Panc1 (cell line): ENCODE results near the gene MAP3K6. TPM values are rescaled to one million over a fixed set of nuclear protein-coding genes. Genes with fewer than 3 reads are reported as not detected.

Source experiments
- ATAC-seq: fragments of 200-7000 bp; cut with Tn5 transposase; 2 replicates; pipeline ENCODE4 v1.9.1; 2020; ENCODE audit warnings: mild to moderate bottlenecking, moderate library complexity
- BruUV-seq: library from RNA; stranded (reverse); fragments of 400-500 nt; replicated peaks from 2 replicates; lab custom pipeline; 2021; lab: Mats Ljungman, UMichigan
- CTCF ChIA-PET: fragments of 300-600 bp; sonication (Branson Sonifier 250); formaldehyde crosslinking; loops from one replicate; lab custom pipeline; 2022; ENCODE audit warnings: antibody characterized with exemption; lab: Charles Lee
- POLR2A ChIA-PET: fragments of 300-600 bp; sonication (Branson Sonifier 250); formaldehyde crosslinking; loops from one replicate; lab custom pipeline; 2022; ENCODE audit warnings: antibody characterized with exemption; lab: Charles Lee
- DNase-seq: peaks from one replicate; pipeline ENCODE4 v3.0.0-alpha.2; 2010; ENCODE audit warnings: low read depth, low spot score
- H3K27ac ChIP-seq: 2 replicates; pipeline ENCODE4 v1.5.1; 2011; ENCODE audit warnings: mild to moderate bottlenecking, low read length, inconsistent platforms
- H3K27me3 ChIP-seq: fragments of 200-500 bp; sonication (Bioruptor generic); 2 replicates; pipeline ENCODE4 v1.6.0; 2014; ENCODE audit warnings: low read length, inconsistent platforms; ENCODE audit not compliant: control insufficient read depth, insufficient read depth
- H3K36me3 ChIP-seq: fragments of 200-500 bp; sonication (Bioruptor generic); 2 replicates; pipeline ENCODE4 v1.5.1; 2014; ENCODE audit warnings: inconsistent platforms, mild to moderate bottlenecking, low read length, moderate library complexity; ENCODE audit not compliant: control insufficient read depth, insufficient read depth
- H3K4me1 ChIP-seq: 2 replicates; pipeline ENCODE4 v1.5.1; 2011; ENCODE audit warnings: inconsistent platforms, mild to moderate bottlenecking, low read length, moderate library complexity; ENCODE audit not compliant: control insufficient read depth, insufficient read depth
- H3K4me3 ChIP-seq, 2 experiments: 2 replicates each; pipeline ENCODE4 v1.5.1; 2011 to 2012; ENCODE audit warnings: low read depth in 2 of 2, low read length in 2 of 2, mild to moderate bottlenecking in 2 of 2, inconsistent platforms in 1 of 2, moderate library complexity in 1 of 2
- H3K9me3 ChIP-seq: fragments of 200-500 bp; sonication (Bioruptor generic); 2 replicates; pipeline ENCODE4 v1.5.1; 2014; ENCODE audit warnings: low read depth, mild to moderate bottlenecking, inconsistent platforms, low read length, moderate library complexity; ENCODE audit not compliant: control insufficient read depth, insufficient read depth
- POLR2AphosphoS5 ChIP-seq: IDR thresholded peaks from 2 replicates; pipeline ENCODE4 v1.6.1; 2012; ENCODE audit warnings: mild to moderate bottlenecking, low read depth, low read length, moderate library complexity
- SIN3A ChIP-seq: IDR thresholded peaks from 2 replicates; pipeline ENCODE4 v1.6.1; 2012; ENCODE audit warnings: low read depth, mild to moderate bottlenecking, low read length, moderate library complexity, borderline replicate concordance; ENCODE audit not compliant: insufficient read depth
- TCF7L2 ChIP-seq: IDR thresholded peaks from 2 replicates; pipeline ENCODE4 v1.6.1; 2011; ENCODE audit warnings: mild to moderate bottlenecking, low read depth, low read length, inconsistent platforms
- in situ Hi-C: cut with HindIII; loops from 2 replicates; pipeline ENCODE4 v1.10.0; 2016; ENCODE audit warnings: low sequenced_read_pairs, low pct_unique_long_range_greater_than_20kb
- intact Hi-C: fragments of 100-400 bp; cut with micrococcal nuclease; formaldehyde crosslinking; loops from one replicate; pipeline ENCODE4 v1.10.0; 2022; ENCODE audit not compliant: unreplicated experiment
- total RNA-seq: library from RNA; stranded (reverse); gene quantifications from one replicate; pipeline ENCODE4 v1.2.1, GENCODE V29; 2021; ENCODE audit not compliant: unreplicated experiment
- TF ChIP-seq, protein P1 (sequence below), 2 experiments: IDR thresholded peaks; 2 replicates each; pipeline ENCODE4 v1.6.1; 2011 to 2012; ENCODE audit warnings: low read depth in 2 of 2, control low read depth in 1 of 2, low read length in 1 of 2, mild to moderate bottlenecking in 1 of 2, moderate library complexity in 1 of 2; ENCODE audit not compliant: insufficient read depth in 1 of 2
- TF ChIP-seq, protein P2 (sequence below): fragments of 450-650 bp; IDR thresholded peaks from 2 replicates; pipeline ENCODE4 v1.5.1; 2017; ENCODE audit warnings: mild to moderate bottlenecking

Gene MAP3K6
- total RNA-seq, 1 experiment from 2014 or later = 56.9 TPM

DNA sequence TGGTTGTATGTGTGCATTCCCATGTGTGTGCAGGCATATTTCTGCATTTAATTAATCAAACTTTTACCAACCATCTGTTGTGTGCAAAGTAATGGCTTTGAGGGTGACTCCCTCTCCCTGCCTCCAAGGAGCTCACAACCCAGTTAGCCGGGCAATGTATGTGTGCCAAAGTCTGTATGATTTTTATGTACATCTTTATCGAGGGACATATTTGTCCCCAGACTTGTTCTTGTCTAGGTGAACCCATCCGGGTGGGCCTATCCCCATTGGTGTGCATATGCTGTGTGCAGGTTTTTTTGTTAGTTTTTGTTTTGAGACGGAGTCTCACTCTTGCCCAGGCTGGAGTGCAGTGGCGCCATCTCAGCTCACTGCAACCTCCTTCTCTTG, 23.1 kb downstream of the MAP3K6 start:
- no peak overlapping the region for H3K27ac ChIP-seq
- ATAC-seq (no peak), DNase-seq (no peak)
- H3K36me3 ChIP-seq = no peaks in the 10 kb centered on the region
- H3K4me1 ChIP-seq = peaks cover 21% of the 10 kb centered on the region
- no TSS peak for BruUV-seq
- intact Hi-C loops (no loop called here), in situ Hi-C loops (no loop called here)
- TF ChIP-seq, protein P1, sequence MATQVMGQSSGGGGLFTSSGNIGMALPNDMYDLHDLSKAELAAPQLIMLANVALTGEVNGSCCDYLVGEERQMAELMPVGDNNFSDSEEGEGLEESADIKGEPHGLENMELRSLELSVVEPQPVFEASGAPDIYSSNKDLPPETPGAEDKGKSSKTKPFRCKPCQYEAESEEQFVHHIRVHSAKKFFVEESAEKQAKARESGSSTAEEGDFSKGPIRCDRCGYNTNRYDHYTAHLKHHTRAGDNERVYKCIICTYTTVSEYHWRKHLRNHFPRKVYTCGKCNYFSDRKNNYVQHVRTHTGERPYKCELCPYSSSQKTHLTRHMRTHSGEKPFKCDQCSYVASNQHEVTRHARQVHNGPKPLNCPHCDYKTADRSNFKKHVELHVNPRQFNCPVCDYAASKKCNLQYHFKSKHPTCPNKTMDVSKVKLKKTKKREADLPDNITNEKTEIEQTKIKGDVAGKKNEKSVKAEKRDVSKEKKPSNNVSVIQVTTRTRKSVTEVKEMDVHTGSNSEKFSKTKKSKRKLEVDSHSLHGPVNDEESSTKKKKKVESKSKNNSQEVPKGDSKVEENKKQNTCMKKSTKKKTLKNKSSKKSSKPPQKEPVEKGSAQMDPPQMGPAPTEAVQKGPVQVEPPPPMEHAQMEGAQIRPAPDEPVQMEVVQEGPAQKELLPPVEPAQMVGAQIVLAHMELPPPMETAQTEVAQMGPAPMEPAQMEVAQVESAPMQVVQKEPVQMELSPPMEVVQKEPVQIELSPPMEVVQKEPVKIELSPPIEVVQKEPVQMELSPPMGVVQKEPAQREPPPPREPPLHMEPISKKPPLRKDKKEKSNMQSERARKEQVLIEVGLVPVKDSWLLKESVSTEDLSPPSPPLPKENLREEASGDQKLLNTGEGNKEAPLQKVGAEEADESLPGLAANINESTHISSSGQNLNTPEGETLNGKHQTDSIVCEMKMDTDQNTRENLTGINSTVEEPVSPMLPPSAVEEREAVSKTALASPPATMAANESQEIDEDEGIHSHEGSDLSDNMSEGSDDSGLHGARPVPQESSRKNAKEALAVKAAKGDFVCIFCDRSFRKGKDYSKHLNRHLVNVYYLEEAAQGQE (IDR thresholded peaks at IDR 0.05; ENCODE audit: insufficient read depth in 1 of 2, low read depth in 2 of 2, low read length in 1 of 2) = no peak
- TF ChIP-seq SIN3A (no peak), POLR2AphosphoS5 (no peak), TCF7L2 (no peak)
- TF ChIP-seq, protein P2, sequence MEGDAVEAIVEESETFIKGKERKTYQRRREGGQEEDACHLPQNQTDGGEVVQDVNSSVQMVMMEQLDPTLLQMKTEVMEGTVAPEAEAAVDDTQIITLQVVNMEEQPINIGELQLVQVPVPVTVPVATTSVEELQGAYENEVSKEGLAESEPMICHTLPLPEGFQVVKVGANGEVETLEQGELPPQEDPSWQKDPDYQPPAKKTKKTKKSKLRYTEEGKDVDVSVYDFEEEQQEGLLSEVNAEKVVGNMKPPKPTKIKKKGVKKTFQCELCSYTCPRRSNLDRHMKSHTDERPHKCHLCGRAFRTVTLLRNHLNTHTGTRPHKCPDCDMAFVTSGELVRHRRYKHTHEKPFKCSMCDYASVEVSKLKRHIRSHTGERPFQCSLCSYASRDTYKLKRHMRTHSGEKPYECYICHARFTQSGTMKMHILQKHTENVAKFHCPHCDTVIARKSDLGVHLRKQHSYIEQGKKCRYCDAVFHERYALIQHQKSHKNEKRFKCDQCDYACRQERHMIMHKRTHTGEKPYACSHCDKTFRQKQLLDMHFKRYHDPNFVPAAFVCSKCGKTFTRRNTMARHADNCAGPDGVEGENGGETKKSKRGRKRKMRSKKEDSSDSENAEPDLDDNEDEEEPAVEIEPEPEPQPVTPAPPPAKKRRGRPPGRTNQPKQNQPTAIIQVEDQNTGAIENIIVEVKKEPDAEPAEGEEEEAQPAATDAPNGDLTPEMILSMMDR = no peak
- CTCF ChIA-PET = interaction anchor here (0.6 kb wide), 1 partner anchor 118 kb away, joined by 9 read pairs; no protein-coding TSS in a partner anchor
- no peak overlapping the region for H3K4me3 ChIP-seq
- POLR2A ChIA-PET = interaction anchor here (0.5 to 0.6 kb wide), 4 partner anchors 24 to 366 kb away, joined by 3 to 14 read pairs (median 4); no protein-coding TSS in a partner anchor
- no peaks in the 10 kb centered on the region for H3K9me3 ChIP-seq
- no peaks in the 10 kb centered on the region for H3K27me3 ChIP-seq

DNA sequence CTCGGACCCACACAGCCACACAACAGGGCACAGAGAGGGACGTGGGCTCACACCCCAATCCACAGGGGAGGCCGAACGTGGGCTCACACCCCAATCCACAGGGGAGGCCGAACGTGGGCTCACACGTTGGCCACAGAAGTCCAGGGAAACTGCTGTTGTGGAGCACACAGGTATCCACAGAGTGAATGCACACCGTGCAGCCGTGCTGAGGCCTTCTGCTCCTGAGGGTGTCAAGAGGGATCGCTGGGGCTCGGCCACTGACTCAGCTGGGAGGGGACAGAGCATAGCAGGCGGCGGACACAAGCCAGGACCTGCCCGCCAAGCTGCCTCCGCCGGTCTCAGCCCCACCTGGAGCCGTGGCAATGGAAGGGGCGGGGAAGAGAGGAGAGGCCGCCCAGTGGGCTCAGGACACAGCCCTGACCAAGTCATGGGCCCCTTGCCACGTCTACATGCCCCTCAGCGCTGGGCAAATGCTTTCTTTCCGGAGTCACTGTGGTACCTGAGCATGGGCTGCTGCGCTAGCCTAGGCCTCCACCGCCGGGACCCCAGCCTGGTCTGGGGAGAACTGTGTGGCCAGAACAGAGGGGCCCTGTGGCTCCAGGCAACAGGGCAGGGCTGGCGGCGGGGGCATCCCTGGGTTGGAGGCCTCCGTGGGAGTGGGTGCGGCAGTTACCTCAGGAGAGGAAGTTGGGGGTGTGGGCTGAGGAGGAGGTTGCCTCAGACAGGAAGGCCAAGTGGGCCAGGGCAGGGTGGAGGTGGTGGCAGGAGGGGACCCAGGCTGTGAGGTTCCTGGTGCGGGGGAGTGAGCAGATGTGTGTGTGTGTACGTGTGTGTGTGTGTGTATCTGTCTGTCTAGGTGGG, 23.8 kb downstream of the MAP3K6 start:
- DNase-seq (no peak), ATAC-seq (peak; percentile 27; the same call in 1 of the 2 replicates)
- POLR2A ChIA-PET = interaction anchor here (0.6 kb wide), 3 partner anchors 24 to 366 kb away, joined by 3 to 14 read pairs (median 4); no protein-coding TSS in a partner anchor
- no peaks in the 10 kb centered on the region for H3K27me3 ChIP-seq
- CTCF ChIA-PET = interaction anchor here (0.6 kb wide), 1 partner anchor 117 kb away, joined by 9 read pairs; no protein-coding TSS in a partner anchor
- TF ChIP-seq, protein P1 (IDR thresholded peaks at IDR 0.05; ENCODE audit: insufficient read depth in 1 of 2, low read depth in 2 of 2, low read length in 1 of 2) = no peak
- TF ChIP-seq POLR2AphosphoS5 (no peak), SIN3A (no peak), TCF7L2 (no peak)
- TF ChIP-seq, protein P2 = no peak
- intact Hi-C loops (no loop called here), in situ Hi-C loops (no loop called here)
- H3K36me3 ChIP-seq = no peaks in the 10 kb centered on the region
- no peak overlapping the region; the same call in 1 of the 2 replicates for H3K27ac ChIP-seq
- no peak overlapping the region for H3K4me3 ChIP-seq
- H3K9me3 ChIP-seq = no peaks in the 10 kb centered on the region
- H3K4me1 ChIP-seq = peaks cover 19% of the 10 kb centered on the region
- BruUV-seq = no TSS peak
